HL-60 (cell line): ENCODE results near the gene MYPN.

Experiments used
- DNase-seq, 2 experiments: peaks; one replicate each; pipeline ENCODE4 v3.0.0-alpha.2; 2010 to 2020; ENCODE audit warnings: low read depth in 1 of 2, low spot score in 1 of 2
- H3K27ac ChIP-seq: fragments of 250-450 bp; sonication (Bioruptor Pico); replicated peaks from 2 replicates; pipeline ENCODE4 v1.5.1; 2020; ENCODE audit warnings: mild to moderate bottlenecking, moderate library complexity
- H3K27me3 ChIP-seq: fragments of 250-450 bp; sonication (Bioruptor Pico); 2 replicates; pipeline ENCODE4 v1.5.1; 2021; ENCODE audit warnings: mild to moderate bottlenecking, moderate library complexity; ENCODE audit not compliant: insufficient read depth, poor library complexity, severe bottlenecking
- H3K4me3 ChIP-seq: replicated peaks from 2 replicates; pipeline ENCODE4 v1.5.1; 2011; ENCODE audit warnings: mild to moderate bottlenecking, control low read depth, low read length; ENCODE audit not compliant: insufficient read depth
- CTCF ChIP-seq: IDR thresholded peaks from one replicate; pipeline ENCODE4 v1.5.1; 2011; ENCODE audit warnings: low read length, control low read depth, inconsistent platforms; ENCODE audit not compliant: insufficient read depth
- GABPA ChIP-seq: IDR thresholded peaks from 2 replicates; pipeline ENCODE4 v1.6.1; 2012; ENCODE audit warnings: low read depth
- POLR2AphosphoS5 ChIP-seq: IDR thresholded peaks from 2 replicates; pipeline ENCODE4 v1.6.1; 2012; ENCODE audit warnings: low read depth
- SPI1 ChIP-seq: IDR thresholded peaks from 2 replicates; pipeline ENCODE4 v1.6.1; 2012; ENCODE audit warnings: low read depth, mild to moderate bottlenecking, borderline replicate concordance
- TF ChIP-seq, protein P1 (sequence below): IDR thresholded peaks from 2 replicates; pipeline ENCODE4 v1.6.1; 2012; ENCODE audit warnings: low read depth; ENCODE audit not compliant: insufficient replicate concordance

The MYPN gene

DNA sequence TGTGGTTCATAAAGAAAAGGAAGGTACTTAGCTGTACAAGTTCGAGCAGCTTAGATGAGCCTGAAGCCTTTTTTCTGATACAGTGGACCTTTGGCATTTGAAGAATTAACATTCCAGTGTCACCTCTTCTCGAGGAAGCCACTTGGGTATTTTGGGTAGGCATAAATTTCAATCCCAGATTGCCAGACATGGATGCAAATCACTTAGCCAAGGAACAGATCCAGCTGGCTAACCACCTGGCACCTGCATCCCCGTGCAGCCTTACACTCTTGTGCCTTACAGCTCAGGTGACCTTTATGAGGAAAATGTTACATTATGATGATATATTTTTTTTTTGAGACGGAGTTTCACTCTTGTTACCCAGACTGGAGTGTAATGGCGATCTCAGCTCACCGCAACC, 138.6 kb downstream of the MYPN start:
- no peak overlapping the region for H3K27ac ChIP-seq
- H3K4me3 ChIP-seq: no peak overlapping the region
- no peaks in the 10 kb centered on the region for H3K27me3 ChIP-seq
- TF ChIP-seq GABPA (no peak), CTCF (no peak)
- TF ChIP-seq, protein P1, sequence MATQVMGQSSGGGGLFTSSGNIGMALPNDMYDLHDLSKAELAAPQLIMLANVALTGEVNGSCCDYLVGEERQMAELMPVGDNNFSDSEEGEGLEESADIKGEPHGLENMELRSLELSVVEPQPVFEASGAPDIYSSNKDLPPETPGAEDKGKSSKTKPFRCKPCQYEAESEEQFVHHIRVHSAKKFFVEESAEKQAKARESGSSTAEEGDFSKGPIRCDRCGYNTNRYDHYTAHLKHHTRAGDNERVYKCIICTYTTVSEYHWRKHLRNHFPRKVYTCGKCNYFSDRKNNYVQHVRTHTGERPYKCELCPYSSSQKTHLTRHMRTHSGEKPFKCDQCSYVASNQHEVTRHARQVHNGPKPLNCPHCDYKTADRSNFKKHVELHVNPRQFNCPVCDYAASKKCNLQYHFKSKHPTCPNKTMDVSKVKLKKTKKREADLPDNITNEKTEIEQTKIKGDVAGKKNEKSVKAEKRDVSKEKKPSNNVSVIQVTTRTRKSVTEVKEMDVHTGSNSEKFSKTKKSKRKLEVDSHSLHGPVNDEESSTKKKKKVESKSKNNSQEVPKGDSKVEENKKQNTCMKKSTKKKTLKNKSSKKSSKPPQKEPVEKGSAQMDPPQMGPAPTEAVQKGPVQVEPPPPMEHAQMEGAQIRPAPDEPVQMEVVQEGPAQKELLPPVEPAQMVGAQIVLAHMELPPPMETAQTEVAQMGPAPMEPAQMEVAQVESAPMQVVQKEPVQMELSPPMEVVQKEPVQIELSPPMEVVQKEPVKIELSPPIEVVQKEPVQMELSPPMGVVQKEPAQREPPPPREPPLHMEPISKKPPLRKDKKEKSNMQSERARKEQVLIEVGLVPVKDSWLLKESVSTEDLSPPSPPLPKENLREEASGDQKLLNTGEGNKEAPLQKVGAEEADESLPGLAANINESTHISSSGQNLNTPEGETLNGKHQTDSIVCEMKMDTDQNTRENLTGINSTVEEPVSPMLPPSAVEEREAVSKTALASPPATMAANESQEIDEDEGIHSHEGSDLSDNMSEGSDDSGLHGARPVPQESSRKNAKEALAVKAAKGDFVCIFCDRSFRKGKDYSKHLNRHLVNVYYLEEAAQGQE: no peak
- no peak for DNase-seq

- no peak for TF ChIP-seq GABPA
- TF ChIP-seq POLR2AphosphoS5: no peak
- TF ChIP-seq CTCF: no peak
- no peak for TF ChIP-seq SPI1
- TF ChIP-seq, protein P1: no peak
- Histone ChIP-seq H3K4me3 (no peak overlapping the region), H3K27me3 (no peaks in the 10 kb centered on the region), H3K27ac (no peak overlapping the region)
- DNase-seq: no peak
Measured at GRCh38 chr10:68249297-68249696, 140.0 kb downstream of the MYPN start.

DNA sequence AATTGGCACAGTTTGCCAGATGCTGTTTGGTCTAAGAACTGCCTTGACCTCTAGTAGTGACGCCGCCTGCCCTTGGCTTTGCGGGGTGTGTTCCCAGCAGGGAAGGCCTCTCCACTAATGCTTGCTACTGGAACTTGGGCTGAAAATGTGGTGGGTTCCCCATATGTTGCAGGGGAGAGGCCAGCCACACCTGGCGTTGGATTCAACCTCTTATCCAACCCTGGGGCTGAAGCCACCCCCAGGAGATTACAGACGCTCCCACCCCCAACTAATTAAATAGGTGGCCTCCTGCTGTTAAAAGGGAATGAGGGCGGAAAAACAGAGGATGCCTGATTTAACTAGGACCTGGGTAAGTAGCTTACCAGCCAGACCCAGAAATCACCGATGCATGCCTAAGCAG, 141.9 kb downstream of the MYPN start:
- TF ChIP-seq CTCF (no peak), GABPA (no peak), POLR2AphosphoS5 (no peak), SPI1 (no peak)
- TF ChIP-seq, protein P1: no peak
- Histone ChIP-seq H3K4me3 (no peak overlapping the region), H3K27ac (no peak overlapping the region), H3K27me3 (no peaks in the 10 kb centered on the region)
- DNase-seq: no peak
